Type B pancreatic cell (in vitro differentiated cells): ENCODE data around the gene UBE2L3. TPM values are rescaled to one million over a fixed set of nuclear protein-coding genes. Genes with fewer than 3 reads are reported as not detected.
A peak's percentile ranks its signal among the peaks of the same experiment; 100 is the strongest.

ENCODE experiments used
- DNase-seq: peaks from one replicate; pipeline ENCODE4 v3.0.0; 2021; ENCODE audit warnings: mixed read lengths; ENCODE audit not compliant: unreplicated experiment; ENCODE audit errors: extremely low spot score
- H3K27ac Mint-ChIP-seq: 2 replicates; pipeline ENCODE4 v1.8.0; 2021; ENCODE audit warnings: mild to moderate bottlenecking, mixed read lengths
- H3K27me3 Mint-ChIP-seq: 2 replicates; pipeline ENCODE4 v1.8.0; 2021; ENCODE audit warnings: mixed read lengths
- H3K36me3 Mint-ChIP-seq: 2 replicates; pipeline ENCODE4 v1.8.0; 2021; ENCODE audit warnings: mixed read lengths
- H3K4me1 Mint-ChIP-seq: one replicate; pipeline ENCODE4 v1.8.0; 2021; ENCODE audit warnings: mixed read lengths; ENCODE audit not compliant: unreplicated experiment
- H3K4me3 Mint-ChIP-seq: 2 replicates; pipeline ENCODE4 v1.8.0; 2021; ENCODE audit warnings: mild to moderate bottlenecking, mixed read lengths
- H3K9me3 Mint-ChIP-seq: 2 replicates; pipeline ENCODE4 v1.8.0; 2021; ENCODE audit warnings: mixed read lengths
- CTCF ChIP-seq: fragments of 200-600 bp; sonication (generic); conservative IDR thresholded peaks from 2 replicates; pipeline ENCODE4 v1.5.0; 2021; ENCODE audit warnings: antibody characterized with exemption, mild to moderate bottlenecking
- total RNA-seq: library from RNA; stranded (reverse); gene quantifications from 2 replicates; pipeline ENCODE4 v1.2.1, GENCODE V29; 2021; ENCODE audit warnings: low replicate concordance

The UBE2L3 gene
- total RNA-seq, 1 donor from 2014 or later = 63.1 TPM

GRCh38 chr22:21646608-21647590 is 79.4 kb downstream of the UBE2L3 start:
- Mint-ChIP-seq H3K27ac (peak overlapping the region; percentile 68), H3K4me1 (peaks cover 31% of the 10 kb centered on the region), H3K27me3 (no peaks in the 10 kb centered on the region), H3K36me3 (peaks cover 16% of the 10 kb centered on the region), H3K9me3 (no peaks in the 10 kb centered on the region), H3K4me3 (peak overlapping the region; percentile 77)
- DNase-seq = no peak
- peak; percentile 88 for TF ChIP-seq CTCF

GRCh38 chr22:21650280-21650679 is 82.8 kb downstream of the UBE2L3 start:
- Mint-ChIP-seq H3K36me3 (peaks cover 8% of the 10 kb centered on the region), H3K9me3 (no peaks in the 10 kb centered on the region), H3K4me3 (peak overlapping the region; percentile 94), H3K27me3 (no peaks in the 10 kb centered on the region), H3K27ac (no peak overlapping the region), H3K4me1 (peaks cover 27% of the 10 kb centered on the region)
- DNase-seq = no peak
- no peak for TF ChIP-seq CTCF

DNA sequence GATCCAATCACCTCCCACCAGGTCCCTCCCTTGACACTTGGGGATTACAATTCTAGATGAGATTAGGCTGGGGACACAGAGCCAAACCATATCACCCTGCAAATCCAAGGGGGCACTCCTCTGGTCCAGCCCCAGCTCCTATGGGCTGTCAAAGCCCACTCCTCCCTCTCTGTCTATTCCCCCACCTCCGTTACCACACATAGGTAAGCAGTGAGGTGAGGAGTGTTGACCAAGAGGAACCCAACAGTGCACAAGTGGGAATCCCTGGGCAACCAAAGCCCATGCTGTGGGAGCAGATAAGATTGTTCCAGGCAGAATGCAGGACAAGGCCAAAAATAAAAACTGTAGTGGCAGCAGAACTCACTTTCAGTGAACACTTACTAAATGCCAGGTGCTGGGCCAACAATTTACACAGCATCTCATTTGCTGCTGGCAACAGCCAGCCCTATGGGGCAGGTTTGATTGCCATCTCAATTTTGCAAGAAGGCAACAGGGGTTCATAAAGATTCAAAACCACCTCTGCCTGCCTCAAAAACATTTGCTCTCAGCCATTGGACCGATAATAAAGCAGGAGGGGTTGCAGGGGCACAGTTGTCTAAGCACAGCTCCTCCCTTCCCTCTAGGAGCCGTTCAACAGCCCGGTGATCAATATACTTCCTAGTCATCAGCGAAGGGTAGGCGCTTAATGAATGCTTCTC is 83.5 kb downstream of the UBE2L3 start:
- Mint-ChIP-seq H3K36me3 (peaks cover 8% of the 10 kb centered on the region), H3K4me3 (peak overlapping the region; percentile 94), H3K27ac (peak overlapping the region; percentile 92), H3K4me1 (peaks cover 27% of the 10 kb centered on the region), H3K27me3 (no peaks in the 10 kb centered on the region), H3K9me3 (no peaks in the 10 kb centered on the region)
- DNase-seq = no peak
- no peak for TF ChIP-seq CTCF

DNA sequence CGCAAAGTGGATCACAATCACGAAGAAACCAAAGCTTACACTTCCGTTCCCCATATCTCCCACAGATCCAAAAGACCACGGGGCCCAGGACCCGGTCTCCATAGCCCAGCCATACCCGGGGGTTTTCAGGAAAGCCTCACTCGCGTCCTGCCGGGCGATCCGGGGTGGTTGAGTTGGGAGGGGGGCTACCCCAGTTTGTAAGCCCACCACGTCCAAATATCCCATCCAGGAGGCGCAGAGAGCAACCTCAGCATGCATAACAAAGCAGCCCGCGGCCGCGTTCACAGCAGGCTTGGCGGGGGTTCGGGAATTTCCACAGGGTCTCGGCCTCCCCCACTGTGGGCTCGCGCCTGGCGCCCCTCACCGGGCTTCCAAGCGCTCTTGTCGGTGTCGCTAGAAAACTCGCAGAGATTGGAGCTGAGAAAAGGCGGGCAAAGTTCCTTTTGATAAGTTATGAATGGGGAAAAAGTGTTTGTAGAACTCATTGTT is 84.1 kb downstream of the UBE2L3 start:
- Mint-ChIP-seq H3K27ac (peak overlapping the region; percentile 92), H3K27me3 (no peaks in the 10 kb centered on the region), H3K36me3 (peaks cover 4% of the 10 kb centered on the region), H3K4me1 (peaks cover 29% of the 10 kb centered on the region), H3K9me3 (no peaks in the 10 kb centered on the region), H3K4me3 (peak overlapping the region; percentile 94)
- no peak for DNase-seq
- TF ChIP-seq CTCF = no peak

DNA sequence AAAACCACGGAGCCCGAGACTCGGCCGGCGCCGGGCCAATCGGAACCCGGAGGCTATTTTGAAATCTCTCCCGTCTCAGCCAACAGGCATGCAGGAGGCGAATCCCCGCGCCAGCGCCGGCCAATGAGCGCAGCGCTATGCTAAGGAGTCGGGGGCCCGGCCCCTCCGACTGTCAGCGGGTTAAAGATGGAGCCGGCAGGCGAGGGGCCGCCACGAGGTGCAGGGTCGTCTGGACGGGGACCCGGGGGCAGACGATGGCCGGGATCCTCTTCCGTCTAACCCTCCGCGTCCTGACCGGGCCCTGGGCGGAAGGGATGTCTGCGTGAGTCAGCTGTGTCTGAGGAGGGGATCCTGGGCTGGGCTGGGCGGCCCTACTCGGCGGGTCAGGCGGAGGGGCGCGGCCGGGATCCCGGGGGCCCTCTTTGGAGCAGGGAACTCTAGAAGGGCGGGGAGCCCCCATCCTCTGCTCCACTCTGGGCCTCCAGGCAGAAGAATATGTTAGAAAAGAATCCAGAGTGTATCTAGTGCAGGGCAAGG is 84.6 kb downstream of the UBE2L3 start:
- no peaks in the 10 kb centered on the region for H3K27me3 Mint-ChIP-seq
- no peak for TF ChIP-seq CTCF
- no peaks in the 10 kb centered on the region for H3K36me3 Mint-ChIP-seq
- H3K4me3 Mint-ChIP-seq = peak overlapping the region; percentile 94
- no peaks in the 10 kb centered on the region for H3K9me3 Mint-ChIP-seq
- peak; percentile 93 for DNase-seq
- H3K4me1 Mint-ChIP-seq = peaks cover 30% of the 10 kb centered on the region
- H3K27ac Mint-ChIP-seq = peak overlapping the region; percentile 92
